GM12878 (cell line): ENCODE results near the gene SRRM5. TPM values are rescaled to one million over a fixed set of nuclear protein-coding genes. Genes with fewer than 3 reads are reported as not detected.

ENCODE experiments used
- ATAC-seq: fragments of 200-7000 bp; cut with Tn5 transposase; 3 replicates; pipeline ENCODE4 v1.9.1; 2020; ENCODE audit warnings: mild to moderate bottlenecking, moderate library complexity
- BruUV-seq: library from RNA; stranded (reverse); fragments of 400-500 nt; replicated peaks from 2 replicates; lab custom pipeline; 2021; lab: Mats Ljungman, UMichigan
- CTCF ChIA-PET: fragments of 300-600 bp; sonication (Branson Sonifier 250); formaldehyde crosslinking; extraction: SDS; loops from one replicate; lab custom pipeline; 2021; ENCODE audit warnings: inconsistent platforms; lab: Yijun Ruan, JAX
- POLR2A ChIA-PET: fragments of 350-600 bp; formaldehyde crosslinking; extraction: SDS; loops from one replicate; lab custom pipeline; 2021; ENCODE audit warnings: inconsistent platforms; lab: Charles Lee
- RAD21 ChIA-PET: fragments of 300-600 bp; sonication (Branson Sonifier 250); formaldehyde crosslinking; loops from one replicate; lab custom pipeline; 2023; ENCODE audit warnings: antibody characterized with exemption; ENCODE audit not compliant: unreplicated experiment; lab: Charles Lee
- SMC1A ChIA-PET: fragments of 300-600 bp; sonication (Branson Sonifier 250); formaldehyde crosslinking; loops from one replicate; lab custom pipeline; 2023; ENCODE audit not compliant: unreplicated experiment, uncharacterized antibody; lab: Charles Lee
- DNase-seq: peaks from one replicate; pipeline ENCODE4 v3.0.0-alpha.2; 2011; ENCODE audit warnings: low read depth, low spot score
- FAIRE-seq: peaks from 3 replicates; lab custom pipeline; 2011; peaks lifted over from hg19 to GRCh38; lab: Jason Lieb, UNC
- H2AFZ ChIP-seq: 2 replicates; pipeline ENCODE4 v1.6.0; 2011; ENCODE audit warnings: low read depth, low read length, control low read depth; ENCODE audit not compliant: control insufficient read depth
- H3K27ac ChIP-seq: 2 replicates; pipeline ENCODE4 v1.5.1; 2011; ENCODE audit warnings: control low read depth; ENCODE audit not compliant: control insufficient read depth, insufficient read depth
- H3K27me3 ChIP-seq, 2 experiments: replicated peaks in 1 of 2; 2 replicates each; pipeline versions ENCODE4 v1.6.0 to v1.6.1; 2011; ENCODE audit warnings: low read length in 1 of 2; ENCODE audit not compliant: control insufficient read depth in 2 of 2, insufficient read depth in 2 of 2
- H3K36me3 ChIP-seq, 2 experiments: 2 replicates each; pipeline ENCODE4 v1.5.1; 2011; ENCODE audit warnings: low read length in 1 of 2; ENCODE audit not compliant: control insufficient read depth in 2 of 2, insufficient read depth in 2 of 2
- H3K4me1 ChIP-seq: 2 replicates; pipeline ENCODE4 v1.6.1; 2011; ENCODE audit warnings: mild to moderate bottlenecking, low read length, moderate library complexity, mixed read lengths; ENCODE audit not compliant: control insufficient read depth, insufficient read depth
- H3K4me2 ChIP-seq: 2 replicates; pipeline ENCODE4 v1.6.0; 2011; ENCODE audit warnings: control low read depth; ENCODE audit not compliant: control insufficient read depth, insufficient read depth
- H3K4me3 ChIP-seq: fragments of 200-600 bp; sonication (generic); 2 replicates; pipeline ENCODE4 v1.5.1; 2016
- H3K79me2 ChIP-seq: 2 replicates; pipeline ENCODE4 v1.6.0; 2011; ENCODE audit warnings: low read length; ENCODE audit not compliant: control insufficient read depth, insufficient read depth
- H3K9ac ChIP-seq: 2 replicates; pipeline ENCODE4 v1.8.0; 2011; ENCODE audit warnings: low read length, control low read depth, mixed read lengths; ENCODE audit not compliant: control insufficient read depth, insufficient read depth
- H3K9me3 ChIP-seq: replicated peaks from 3 replicates; pipeline ENCODE4 v1.5.1; 2011; ENCODE audit warnings: mild to moderate bottlenecking, low read length; ENCODE audit not compliant: control insufficient read depth, insufficient read depth
- H4K20me1 ChIP-seq: 2 replicates; pipeline ENCODE4 v1.6.0; 2011; ENCODE audit not compliant: control insufficient read depth, insufficient read depth
- ATF3 ChIP-seq: IDR thresholded peaks from 2 replicates; pipeline ENCODE4 v1.6.1; 2011; ENCODE audit warnings: low read depth, mild to moderate bottlenecking, low read length, moderate library complexity, borderline replicate concordance; ENCODE audit errors: extremely low read depth
- BCL11A ChIP-seq: IDR thresholded peaks from 2 replicates; pipeline ENCODE4 v1.6.1; 2011; ENCODE audit warnings: low read depth, low read length
- BMI1 ChIP-seq: fragments of 450-650 bp; IDR thresholded peaks from 2 replicates; pipeline ENCODE4 v1.6.1; 2016; ENCODE audit warnings: mild to moderate bottlenecking, moderate library complexity, borderline replicate concordance
- HSF1 ChIP-seq: fragments of 150-350 bp; IDR thresholded peaks from 2 replicates; pipeline ENCODE4 v1.6.1; 2014; ENCODE audit warnings: mild to moderate bottlenecking, low read depth, low read length
- IRF3 ChIP-seq: fragments of 450-650 bp; IDR thresholded peaks from 2 replicates; pipeline ENCODE4 v1.6.1; 2014; ENCODE audit warnings: mild to moderate bottlenecking
- MTA3 ChIP-seq: IDR thresholded peaks from 2 replicates; pipeline ENCODE4 v1.6.1; 2012; ENCODE audit warnings: low read length, inconsistent platforms, borderline replicate concordance
- PKNOX1 ChIP-seq: fragments of 450-650 bp; IDR thresholded peaks from 2 replicates; pipeline ENCODE4 v1.6.1; 2016; ENCODE audit warnings: mild to moderate bottlenecking
- POU2F2 ChIP-seq: IDR thresholded peaks from 3 replicates; pipeline ENCODE4 v1.6.1; 2011; ENCODE audit warnings: low read depth, mild to moderate bottlenecking, low read length, borderline replicate concordance
- RAD51 ChIP-seq: fragments of 450-650 bp; IDR thresholded peaks from 2 replicates; pipeline ENCODE4 v1.6.1; 2016; ENCODE audit warnings: moderate library complexity, mild to moderate bottlenecking, inconsistent platforms
- SREBF2 ChIP-seq: IDR thresholded peaks from 2 replicates; pipeline ENCODE4 v1.6.1; 2012; ENCODE audit warnings: mild to moderate bottlenecking, low read length
- ZNF217 ChIP-seq: fragments of 450-650 bp; IDR thresholded peaks from 2 replicates; pipeline ENCODE4 v1.6.1; 2017; ENCODE audit warnings: antibody characterized with exemption, mild to moderate bottlenecking
- ZNF24 ChIP-seq: fragments of 450-650 bp; IDR thresholded peaks from 2 replicates; pipeline ENCODE4 v1.6.1; 2017; ENCODE audit warnings: antibody characterized with exemption, mild to moderate bottlenecking
- WGBS: methylation state at CpG from one replicate; pipeline ENCODE4 v1.1.6; 2016; ENCODE audit warnings: low lambda C conversion rate; ENCODE audit not compliant: insufficient replicate concordance, insufficient coverage; ENCODE audit errors: missing lambda C conversion rate; 5-methylcytosine and 5-hydroxymethylcytosine counted together
- in situ Hi-C: fragments of 300-500 bp; cut with MboI; formaldehyde crosslinking; loops from 9 replicates; pipeline ENCODE4 v1.14.3; 2018; ENCODE audit warnings: mixed read lengths
- intact Hi-C: fragments of 100-400 bp; cut with micrococcal nuclease; formaldehyde crosslinking; loops from one replicate; pipeline ENCODE4 v1.14.2; 2022; ENCODE audit not compliant: unreplicated experiment
- polyA plus RNA-seq, 11 experiments: library from polyadenylated mRNA; depleted of rRNA in 4 of 11; unstranded in 6 of 11; stranded (reverse) in 5 of 11; fragments of >200 nt; fragmentation: Nextera tagmentation in 4 of 11; fragmentation: Illumina TruSeq in 1 of 11; extraction: Ambion mirVana in 4 of 11; extraction: Trizol in 1 of 11; gene quantifications; 1 replicate in 1 of 11; 2 replicates in 10 of 11; pipeline versions ENCODE4 v1.2.1 to v1.2.3, GENCODE V29; 2011 to 2016; ENCODE audit warnings: inconsistent platforms in 2 of 11, missing spikeins in 2 of 11, low read depth in 1 of 11
- total RNA-seq, 4 experiments: library from RNA; depleted of rRNA in 3 of 4; stranded (reverse); fragments of >200 nt in 3 of 4; fragmentation: Illumina TruSeq in 1 of 4; extraction: Trizol in 1 of 4; gene quantifications; 2 replicates each; pipeline versions ENCODE4 v1.2.1 to v1.2.3, GENCODE V29; 2013 to 2021

SRRM5 gene
- total and polyA plus RNA-seq, 10 of the 15 experiments (the other 5 are each of a cell fraction or from before 2014, with no cell fraction given) = 0.06 to 0.38 (median 0.24) TPM; not detected in 2

GRCh38 chr19:43582495-43582894 is 29.4 kb upstream of the SRRM5 start:
- Histone ChIP-seq H3K4me3 (no peak overlapping the region), H3K4me2 (0 out of 2 replicates have a peak overlapping the region, but pooled peaks have one; percentile 19), H3K27ac (no peak overlapping the region), H3K79me2 (no peaks in the 10 kb centered on the region), H2AFZ (no peak overlapping the region), H3K9ac (no peak overlapping the region)
- SMC1A ChIA-PET = interaction anchor here (3.2 kb wide), 1 partner anchor 12 kb away, joined by 15 read pairs; no protein-coding TSS in a partner anchor
- FAIRE-seq = no peak
- CTCF ChIA-PET = interaction anchor here (3.6 to 4.7 kb wide), 2 partner anchors 12 to 27 kb away, joined by 13 to 52 read pairs; partner anchors contain the start of genes IRGQ and ZNF576
- intact Hi-C loops = no loop called here
- no peak for DNase-seq
- 50% methylated on average over 2 of the region's 2 CpGs for WGBS
- TF ChIP-seq SREBF2 = no peak
- TF ChIP-seq MTA3 = no peak
- TF ChIP-seq, all 136 proteins: peak for 0
- in situ Hi-C loops = no loop called here
- ATAC-seq = no peak
- ChIA-PET POLR2A (no interaction called here), RAD21 (interaction anchor here (0.5 to 3.3 kb wide), 2 partner anchors 13 to 55 kb away, joined by 3 to 18 read pairs; partner anchors contain the start of genes IRGQ and ZNF576)
- H3K9me3 ChIP-seq = no peaks in the 10 kb centered on the region
- H4K20me1 ChIP-seq = no peaks in the 10 kb centered on the region
- no peaks in the 10 kb centered on the region; a peak in 1 of 4 replicates for H3K36me3 ChIP-seq
- no peaks in the 10 kb centered on the region for H3K27me3 ChIP-seq
- H3K4me1 ChIP-seq = peaks cover 5% of the 10 kb centered on the region
- BruUV-seq = no TSS peak

GRCh38 chr19:43584484-43584883 is 27.4 kb upstream of the SRRM5 start:
- BruUV-seq = no TSS peak
- H2AFZ ChIP-seq = no peak overlapping the region
- in situ Hi-C loops = no loop called here
- intact Hi-C loops = no loop called here
- no peaks in the 10 kb centered on the region for H3K79me2 ChIP-seq
- no peaks in the 10 kb centered on the region for H4K20me1 ChIP-seq
- peaks cover 5% of the 10 kb centered on the region for H3K4me1 ChIP-seq
- H3K36me3 ChIP-seq = no peaks in the 10 kb centered on the region; a peak in 1 of 4 replicates
- H3K4me2 ChIP-seq = no peak overlapping the region; the same call in 1 of the 2 replicates
- no peak overlapping the region for H3K4me3 ChIP-seq
- RAD21 ChIA-PET = interaction anchor here (2.0 to 3.3 kb wide), 2 partner anchors 11 to 30 kb away, joined by 10 to 18 read pairs; partner anchors contain the start of genes IRGQ and ZNF576
- POLR2A ChIA-PET = interaction anchor here (0.8 to 1.3 kb wide), 5 partner anchors 8 to 146 kb away, joined by 3 read pairs; no protein-coding TSS in a partner anchor
- no peak for DNase-seq
- H3K27ac ChIP-seq = no peak overlapping the region
- CTCF ChIA-PET = interaction anchor here (0.9 to 4.7 kb wide), 6 partner anchors 10 to 197 kb away, joined by 3 to 52 read pairs (median 6); partner anchors contain the start of genes IRGQ and ZNF576
- SMC1A ChIA-PET = interaction anchor here (0.8 to 3.2 kb wide), 3 partner anchors 10 to 53 kb away, joined by 3 to 15 read pairs (median 14); no protein-coding TSS in a partner anchor
- FAIRE-seq = no peak
- WGBS = 100% methylated on average over 1 of the region's 1 CpG
- no peaks in the 10 kb centered on the region for H3K27me3 ChIP-seq
- ATAC-seq = peak; percentile 75
- H3K9me3 ChIP-seq = no peaks in the 10 kb centered on the region
- no peak overlapping the region; the same call in 1 of the 2 replicates for H3K9ac ChIP-seq
- no peak for TF ChIP-seq ATF3
- TF ChIP-seq ZNF24 = no peak
- no peak for TF ChIP-seq POU2F2
- TF ChIP-seq PKNOX1 = 0 out of 2 replicates have a peak, but pooled peaks have one; percentile 15
- TF ChIP-seq HSF1 = no peak
- TF ChIP-seq RAD51 = 0 out of 2 replicates have a peak, but pooled peaks have one; percentile 12
- no peak for TF ChIP-seq ZNF217
- no peak for TF ChIP-seq IRF3
- no peak for TF ChIP-seq BCL11A
- no peak for TF ChIP-seq BMI1
